CD4-positive, alpha-beta memory T cell (primary cell): ENCODE data around the gene RASSF1. TPM values are rescaled to one million over a fixed set of nuclear protein-coding genes. Genes with fewer than 3 reads are reported as not detected.

Source experiments
- CTCF ChIA-PET: fragments of 350-600 bp; sonication (Branson Sonifier 250); formaldehyde crosslinking; loops from one replicate; lab custom pipeline; 2021; ENCODE audit warnings: inconsistent platforms; ENCODE audit not compliant: partially characterized antibody; lab: Charles Lee
- POLR2A ChIA-PET: fragments of 350-600 bp; sonication (Branson Sonifier 250); formaldehyde crosslinking; loops from one replicate; lab custom pipeline; 2021; ENCODE audit not compliant: partially characterized antibody; lab: Charles Lee
- DNase-seq, 5 donors: peaks; one replicate each; pipeline versions ENCODE4 v3.0.0 to v3.0.0-alpha.2; 2020 to 2022; ENCODE audit warnings: mixed read lengths in 1 of 5
- H3K27ac ChIP-seq: one replicate; pipeline ENCODE4 v1.7.0; 2013; ENCODE audit warnings: low read depth, low read length
- H3K27me3 ChIP-seq: 2 replicates; pipeline ENCODE4 v1.7.0; 2013; ENCODE audit warnings: mild to moderate bottlenecking, low read length, moderate library complexity; ENCODE audit not compliant: insufficient read depth
- H3K36me3 ChIP-seq: 2 replicates; pipeline ENCODE4 v1.7.0; 2013; ENCODE audit warnings: mild to moderate bottlenecking, low read length, moderate library complexity; ENCODE audit not compliant: insufficient read depth
- H3K4me1 ChIP-seq: 2 replicates; pipeline ENCODE4 v1.7.0; 2013; ENCODE audit warnings: mild to moderate bottlenecking, low read length, moderate library complexity; ENCODE audit not compliant: insufficient read depth
- H3K4me3 ChIP-seq, 2 donors: one replicate each; pipeline ENCODE4 v1.7.0; 2013; ENCODE audit warnings: low read length in 2 of 2, mild to moderate bottlenecking in 1 of 2
- H3K9me3 ChIP-seq, 2 donors: one replicate each; pipeline ENCODE4 v1.7.0; 2013; ENCODE audit warnings: low read length in 2 of 2, control low read depth in 1 of 2; ENCODE audit not compliant: control insufficient read depth in 1 of 2
- H3K27ac Mint-ChIP-seq, 7 donors: one replicate each; pipeline ENCODE4 v1.8.0; 2020 to 2021; ENCODE audit warnings: mixed read lengths in 7 of 7, mild to moderate bottlenecking in 6 of 7, inconsistent platforms in 3 of 7, moderate library complexity in 3 of 7
- H3K27me3 Mint-ChIP-seq, 2 donors: one replicate each; pipeline ENCODE4 v1.8.0; 2020 to 2021; ENCODE audit warnings: mixed read lengths in 2 of 2
- H3K36me3 Mint-ChIP-seq, 2 donors: one replicate each; pipeline ENCODE4 v1.8.0; 2020 to 2021; ENCODE audit warnings: mixed read lengths in 2 of 2, inconsistent platforms in 1 of 2, mild to moderate bottlenecking in 1 of 2
- H3K4me1 Mint-ChIP-seq, 4 donors: one replicate each; pipeline ENCODE4 v1.8.0; 2020 to 2021; ENCODE audit warnings: mixed read lengths in 4 of 4, mild to moderate bottlenecking in 1 of 4
- H3K4me3 Mint-ChIP-seq, 8 donors: one replicate each; pipeline ENCODE4 v1.8.0; 2020 to 2021; ENCODE audit warnings: mixed read lengths in 8 of 8, mild to moderate bottlenecking in 7 of 8, moderate library complexity in 6 of 8, inconsistent platforms in 3 of 8
- H3K9me3 Mint-ChIP-seq, 8 donors: one replicate each; pipeline ENCODE4 v1.8.0; 2020 to 2021; ENCODE audit warnings: mixed read lengths in 8 of 8, mild to moderate bottlenecking in 5 of 8, inconsistent platforms in 3 of 8, moderate library complexity in 1 of 8
- intact Hi-C: fragments of 100-400 bp; cut with micrococcal nuclease; formaldehyde crosslinking; loops from one replicate; pipeline ENCODE4 v1.15.1; 2023
- polyA plus RNA-seq, 2 donors: library from polyadenylated mRNA; unstranded; fragments of 300-500 nt; fragmentation: Illumina TruSeq; gene quantifications; one replicate each; pipeline ENCODE4 v1.2.3, GENCODE V29; 2021
- total RNA-seq, 2 experiments: library from RNA; stranded (reverse); gene quantifications; one replicate each; pipeline ENCODE4 v1.2.3, GENCODE V29; 2021

The RASSF1 gene
- total and polyA plus RNA-seq, 4 experiments from 2014 or later = 37.5 to 86.9 (median 72.1) TPM

GRCh38 chr3:50339485-50340146 is 1.0 kb downstream of the RASSF1 start:
- Mint-ChIP-seq H3K4me1 (peaks cover 29 to 78% (median 44%) of the 10 kb centered on the region in 4 donors), H3K9me3 (peaks cover 0 to 2% (median 0%) of the 10 kb centered on the region in 8 donors), H3K36me3 (peaks cover 0 to 16% of the 10 kb centered on the region in 2 donors), H3K4me3 (peak overlapping the region; percentile 88 to 98 (median 95)), H3K27ac (peak overlapping the region; percentile 93 to 100 (median 98)), H3K27me3 (no peaks in the 10 kb centered on the region)
- Histone ChIP-seq H3K27ac (peak overlapping the region; percentile 96), H3K27me3 (no peaks in the 10 kb centered on the region), H3K9me3 (no peaks in the 10 kb centered on the region), H3K36me3 (no peaks in the 10 kb centered on the region), H3K4me1 (peaks cover 62% of the 10 kb centered on the region), H3K4me3 (peak overlapping the region; percentile 45 to 49)
- DNase-seq = no peak
- CTCF ChIA-PET = interaction anchor here (0.6 to 5.8 kb wide), 6 partner anchors 9 to 209 kb away, joined by 3 to 84 read pairs (median 4); partner anchors contain the start of genes CYB561D2 and NPRL2
- intact Hi-C loops = loop anchor here (5.0 kb wide), 1 partner anchor 102 kb away; the partner anchor contains the start of gene GNAI2
- POLR2A ChIA-PET = interaction anchor here (1.1 to 23.7 kb wide), 10 partner anchors 4 to 228 kb away, joined by 3 to 595 read pairs (median 42); partner anchors contain the start of genes C3orf18, CYB561D2, GNAI2 and HYAL2

GRCh38 chr3:50338965-50339364 is 1.7 kb downstream of the RASSF1 start:
- Histone ChIP-seq H3K27ac (peak overlapping the region; percentile 96), H3K9me3 (no peaks in the 10 kb centered on the region), H3K4me1 (peaks cover 68% of the 10 kb centered on the region), H3K4me3 (peak overlapping the region; percentile 38 to 49), H3K36me3 (peaks cover 5% of the 10 kb centered on the region), H3K27me3 (no peaks in the 10 kb centered on the region)
- ChIA-PET POLR2A (interaction anchor here (1.5 to 20.5 kb wide), 8 partner anchors 10 to 1160 kb away, joined by 4 to 595 read pairs (median 68); partner anchors contain the start of genes CYB561D2, GNAI2, HEMK1 and HYAL2), CTCF (interaction anchor here (0.7 to 5.8 kb wide), 6 partner anchors 10 to 210 kb away, joined by 3 to 84 read pairs (median 4); partner anchors contain the start of genes CYB561D2 and NPRL2)
- no peak for DNase-seq
- Mint-ChIP-seq H3K9me3 (peaks cover 0 to 2% (median 0%) of the 10 kb centered on the region in 8 donors), H3K36me3 (peaks cover 0 to 17% of the 10 kb centered on the region in 2 donors), H3K4me1 (peaks cover 36 to 82% (median 49%) of the 10 kb centered on the region in 4 donors), H3K27ac (peak overlapping the region; percentile 93 to 100 (median 98)), H3K4me3 (peak overlapping the region; percentile 88 to 98 (median 95)), H3K27me3 (no peaks in the 10 kb centered on the region)
- intact Hi-C loops = loop anchor here (5.0 kb wide), 1 partner anchor 102 kb away; the partner anchor contains the start of gene GNAI2

- Histone ChIP-seq H3K9me3 (no peaks in the 10 kb centered on the region), H3K4me1 (peaks cover 80% of the 10 kb centered on the region), H3K4me3 (peak overlapping the region; percentile 87 to 94), H3K27ac (peak overlapping the region; percentile 96), H3K27me3 (no peaks in the 10 kb centered on the region), H3K36me3 (peaks cover 6% of the 10 kb centered on the region)
- no peaks in the 10 kb centered on the region for H3K27me3 Mint-ChIP-seq
- peaks cover 0 to 4% (median 0%) of the 10 kb centered on the region in 8 donors for H3K9me3 Mint-ChIP-seq
- intact Hi-C loops = loop anchor here (1.0 to 5.0 kb wide), 5 partner anchors 9 to 100 kb away; partner anchors contain the start of genes CYB561D2, GNAI2, HYAL3 and NAA80
- H3K4me3 Mint-ChIP-seq = peak overlapping the region; percentile 88 to 98 (median 95)
- H3K4me1 Mint-ChIP-seq = peaks cover 42 to 76% (median 56%) of the 10 kb centered on the region in 4 donors
- peak overlapping the region; percentile 93 to 100 (median 98) for H3K27ac Mint-ChIP-seq
- peak; percentile 89 to 98 (median 92) for DNase-seq
- ChIA-PET POLR2A (interaction anchor here (0.6 to 20.5 kb wide), 27 partner anchors 8 to 1898 kb away, joined by 3 to 595 read pairs (median 4); partner anchors contain the start of genes CCDC51, CYB561D2, GNAI2 and HEMK1), CTCF (interaction anchor here (0.6 to 5.8 kb wide), 16 partner anchors 8 to 274 kb away, joined by 3 to 84 read pairs (median 6); partner anchors contain the start of genes CYB561D2, HYAL1, HYAL2 and HYAL3)
- H3K36me3 Mint-ChIP-seq = peaks cover 4 to 22% of the 10 kb centered on the region in 2 donors
Observed at GRCh38 chr3:50337175-50337861, 3.3 kb downstream of the RASSF1 start.

- intact Hi-C loops = loop anchor here (1.0 to 5.0 kb wide), 5 partner anchors 8 to 99 kb away; partner anchors contain the start of genes CYB561D2, GNAI2, HYAL3 and NAA80
- Histone ChIP-seq H3K9me3 (no peaks in the 10 kb centered on the region), H3K36me3 (peaks cover 13% of the 10 kb centered on the region), H3K4me1 (peaks cover 80% of the 10 kb centered on the region), H3K4me3 (peak overlapping the region; percentile 87 to 94), H3K27me3 (no peaks in the 10 kb centered on the region), H3K27ac (peak overlapping the region; percentile 96)
- H3K4me3 Mint-ChIP-seq = peak overlapping the region; percentile 88 to 99 (median 96)
- peak in 1 of 5 donors; percentile 77 for DNase-seq
- POLR2A ChIA-PET = interaction anchor here (0.6 to 20.5 kb wide), 23 partner anchors 8 to 1335 kb away, joined by 3 to 595 read pairs (median 4); partner anchors contain the start of genes CYB561D2, GNAI2, HEMK1 and HYAL2
- no peaks in the 10 kb centered on the region for H3K27me3 Mint-ChIP-seq
- H3K36me3 Mint-ChIP-seq = peaks cover 4 to 28% of the 10 kb centered on the region in 2 donors
- H3K4me1 Mint-ChIP-seq = peaks cover 40 to 76% (median 57%) of the 10 kb centered on the region in 4 donors
- H3K9me3 Mint-ChIP-seq = peaks cover 0 to 4% (median 0%) of the 10 kb centered on the region in 8 donors
- CTCF ChIA-PET = interaction anchor here (0.6 to 5.8 kb wide), 16 partner anchors 9 to 273 kb away, joined by 3 to 84 read pairs (median 6); partner anchors contain the start of genes CYB561D2, HYAL1, HYAL2 and HYAL3
- H3K27ac Mint-ChIP-seq = peak overlapping the region; percentile 93 to 100 (median 98)
Observed at GRCh38 chr3:50336452-50337174, 4.0 kb downstream of the RASSF1 start.

DNA sequence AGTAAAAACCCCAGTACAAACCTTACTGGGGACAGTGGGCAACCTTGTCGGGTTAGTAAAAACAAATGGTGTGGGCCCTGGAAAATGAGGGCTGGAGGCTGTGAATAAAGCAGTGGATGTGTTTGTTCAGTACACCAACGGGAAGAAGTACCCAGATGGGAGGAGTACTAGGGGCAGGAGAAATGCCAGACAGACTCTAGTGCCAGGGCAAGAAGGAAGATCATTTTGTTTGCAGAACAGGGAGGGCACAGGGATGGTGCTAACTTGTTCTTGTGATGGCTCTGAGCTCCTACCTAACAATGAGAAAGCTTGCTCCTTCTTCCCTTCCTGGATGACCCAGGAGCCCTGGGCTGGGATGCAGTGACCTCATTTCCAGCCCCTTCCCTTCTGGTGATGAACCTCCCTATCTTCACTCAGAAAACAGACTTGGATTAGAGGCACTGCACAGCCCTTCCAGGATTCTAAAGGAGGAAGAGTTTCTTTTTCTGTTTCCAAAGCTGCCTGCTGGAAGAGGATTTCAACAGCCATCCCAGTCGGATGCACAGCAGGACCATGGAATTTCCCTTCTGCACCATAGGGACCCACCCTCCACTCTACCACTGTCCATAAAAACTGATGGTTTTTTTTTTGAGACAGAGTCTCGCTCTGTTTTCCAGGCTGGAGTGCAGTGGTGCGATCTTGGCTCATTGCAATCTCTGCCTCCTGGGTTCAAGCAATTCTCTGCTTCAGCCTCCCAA is 6.1 kb downstream of the RASSF1 start:
- Mint-ChIP-seq H3K27me3 (no peaks in the 10 kb centered on the region), H3K36me3 (peaks cover 4 to 46% of the 10 kb centered on the region in 2 donors), H3K4me3 (peak overlapping the region in 7 of 8 donors; percentile 21 to 71 (median 56)), H3K9me3 (peaks cover 0 to 4% (median 0%) of the 10 kb centered on the region in 8 donors), H3K27ac (peak overlapping the region; percentile 85 to 97 (median 94)), H3K4me1 (peaks cover 29 to 60% (median 47%) of the 10 kb centered on the region in 4 donors)
- CTCF ChIA-PET = interaction anchor here (1.7 kb wide), 1 partner anchor 11 kb away, joined by 7 read pairs; the partner anchor contains the start of gene HYAL2
- POLR2A ChIA-PET = interaction anchor here (1.5 to 20.5 kb wide), 4 partner anchors 15 to 277 kb away, joined by 3 to 595 read pairs (median 161); partner anchors contain the start of genes CISH, CYB561D2, HYAL2 and HYAL3
- DNase-seq = peak in 1 of 5 donors; percentile 5
- intact Hi-C loops = loop anchor here (5.0 kb wide), 1 partner anchor 97 kb away; the partner anchor contains the start of gene GNAI2
- no peaks in the 10 kb centered on the region for H3K27me3 ChIP-seq
- no peaks in the 10 kb centered on the region for H3K9me3 ChIP-seq
- no peak overlapping the region for H3K4me3 ChIP-seq
- H3K4me1 ChIP-seq = peaks cover 59% of the 10 kb centered on the region
- peaks cover 32% of the 10 kb centered on the region for H3K36me3 ChIP-seq
- peak overlapping the region; percentile 96 for H3K27ac ChIP-seq
